ENCODE results near the gene PROX1.

PROX1 gene

DNA sequence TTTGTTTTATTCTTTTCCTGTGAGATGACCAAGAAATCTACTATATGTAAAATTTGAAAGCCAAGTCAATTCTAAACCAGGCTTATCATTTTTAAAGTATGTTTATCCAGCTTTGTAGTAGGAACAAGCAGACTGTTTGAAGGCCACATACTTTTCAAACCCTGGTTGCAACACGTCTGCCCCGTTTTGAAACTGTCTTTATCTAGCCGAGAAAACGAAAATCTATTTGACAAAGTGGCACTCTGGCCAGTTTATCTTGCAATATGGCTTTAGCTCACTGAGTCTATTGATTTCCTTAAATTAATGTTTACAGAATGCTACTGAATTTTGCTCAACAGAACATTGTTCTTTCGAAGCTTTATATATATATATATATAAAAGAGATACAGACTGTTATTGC lies 39.7 kb downstream of the PROX1 start:
- H3K4me3 ChIP-seq (ENCODE audit: low read length): no peak overlapping the region
- TF ChIP-seq CTCF (IDR thresholded peaks at IDR 0.05; ENCODE audit: insufficient read depth, low read depth, low read length, missing control alignments): no peak
- no peak for DNase-seq (ENCODE audit: low read depth)

DNA sequence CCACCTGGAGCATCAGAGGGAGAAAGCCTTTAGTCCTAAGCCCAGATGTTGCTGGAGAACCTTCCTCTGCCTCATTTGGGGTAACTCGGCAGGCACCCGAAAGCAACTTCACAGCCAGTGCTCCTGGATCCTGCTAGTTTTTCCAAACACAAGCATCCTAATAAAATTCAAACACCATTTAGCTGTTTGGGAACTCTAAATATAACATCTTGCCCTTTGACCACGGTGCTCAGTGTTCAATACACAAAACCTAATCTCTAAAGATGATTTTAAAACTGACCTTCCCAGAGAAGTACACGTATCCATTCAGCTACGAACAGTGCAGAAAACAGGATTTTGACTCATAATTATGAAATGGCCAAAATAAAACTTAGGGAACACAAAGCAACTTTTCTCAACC lies 40.3 kb downstream of the PROX1 start:
- no peak overlapping the region for H3K4me3 ChIP-seq (ENCODE audit: low read length)
- no peak for DNase-seq (ENCODE audit: low read depth)
- TF ChIP-seq CTCF (IDR thresholded peaks at IDR 0.05; ENCODE audit: insufficient read depth, low read depth, low read length, missing control alignments): no peak

- TF ChIP-seq CTCF (IDR thresholded peaks at IDR 0.05; ENCODE audit: insufficient read depth, low read depth, low read length, missing control alignments): no peak
- DNase-seq (ENCODE audit: low read depth): no peak
- no peak overlapping the region for H3K4me3 ChIP-seq (ENCODE audit: low read length)
Observed at GRCh38 chr1:214028649-214029406, 41.1 kb downstream of the PROX1 start.

DNA sequence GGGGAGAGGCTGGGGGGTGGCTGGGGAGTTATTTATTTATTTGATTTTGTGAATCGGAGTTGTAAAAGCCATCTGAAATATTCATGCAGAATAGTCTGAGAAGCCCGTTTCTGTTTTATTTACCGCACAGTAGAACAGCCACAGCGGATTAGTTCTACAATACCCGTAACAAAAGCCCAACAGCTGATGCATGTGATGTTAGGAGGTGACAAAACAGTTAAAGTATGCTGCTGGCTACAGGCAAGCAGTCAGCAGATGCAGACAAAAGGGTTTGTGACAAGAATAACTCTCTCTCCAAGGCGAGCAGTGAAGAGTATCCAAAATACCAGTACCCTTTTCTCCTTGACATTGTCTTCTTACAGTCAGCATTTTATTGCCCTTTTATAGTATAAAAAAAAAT lies 42.0 kb downstream of the PROX1 start:
- no peak overlapping the region for H3K4me3 ChIP-seq (ENCODE audit: low read length)
- DNase-seq (ENCODE audit: low read depth): no peak
- TF ChIP-seq CTCF (IDR thresholded peaks at IDR 0.05; ENCODE audit: insufficient read depth, low read depth, low read length, missing control alignments): no peak

DNA sequence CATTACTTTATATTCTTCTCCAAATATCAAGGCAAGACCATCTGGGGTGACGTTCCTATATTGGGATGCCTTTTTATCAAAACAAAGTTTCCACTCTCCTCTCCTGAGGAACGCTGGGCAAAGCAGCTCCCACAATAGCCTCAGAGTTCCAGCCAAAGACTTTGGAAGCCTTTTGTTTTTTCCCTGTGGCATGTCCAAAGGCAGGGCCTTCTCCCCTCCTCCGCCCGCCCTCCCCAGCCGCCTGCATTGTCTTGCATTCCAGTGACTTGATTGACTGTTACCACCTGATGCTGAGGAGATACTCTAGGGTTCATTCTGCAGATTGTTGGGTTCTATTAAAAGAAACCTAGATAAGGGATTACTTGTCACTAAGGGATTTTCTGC lies 43.5 kb downstream of the PROX1 start:
- H3K4me3 ChIP-seq (ENCODE audit: low read length): no peak overlapping the region
- TF ChIP-seq CTCF (IDR thresholded peaks at IDR 0.05; ENCODE audit: insufficient read depth, low read depth, low read length, missing control alignments): no peak
- no peak for DNase-seq (ENCODE audit: low read depth)

- no peak overlapping the region for H3K4me3 ChIP-seq (ENCODE audit: low read length)
- no peak for DNase-seq (ENCODE audit: low read depth)
- TF ChIP-seq CTCF (IDR thresholded peaks at IDR 0.05; ENCODE audit: insufficient read depth, low read depth, low read length, missing control alignments): no peak
Observed at GRCh38 chr1:214037468-214037867, 49.7 kb downstream of the PROX1 start.

DNA sequence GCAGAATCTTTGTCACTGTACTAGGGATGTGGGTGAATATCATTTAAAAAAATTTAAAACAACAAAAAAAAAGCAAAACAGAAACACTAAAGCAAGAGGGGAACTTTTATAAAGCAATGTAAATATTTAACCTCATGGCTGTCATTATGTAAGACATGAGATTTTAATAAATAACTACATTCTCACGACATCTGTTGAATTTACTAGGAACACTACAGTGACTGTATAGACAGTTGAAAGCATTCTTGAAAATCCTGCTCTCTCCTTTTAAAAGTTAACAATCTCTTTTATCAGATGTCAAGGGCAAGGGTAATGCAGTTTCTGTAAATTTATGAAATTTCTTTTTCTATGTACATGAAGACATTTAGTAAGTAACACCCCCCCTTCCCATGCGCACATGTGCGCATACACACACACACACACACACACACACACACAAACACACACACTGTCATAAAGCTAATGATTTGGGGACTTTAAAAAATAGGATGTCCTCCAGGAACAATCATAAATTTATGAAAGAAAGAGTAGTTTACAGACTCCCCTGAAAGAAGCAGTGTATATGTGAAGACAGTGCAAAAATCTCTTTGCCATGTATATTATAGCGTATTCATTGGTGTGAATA lies 51.7 kb downstream of the PROX1 start:
- DNase-seq (ENCODE audit: low read depth): no peak
- no peak for TF ChIP-seq CTCF (IDR thresholded peaks at IDR 0.05; ENCODE audit: insufficient read depth, low read depth, low read length, missing control alignments)
- H3K4me3 ChIP-seq (ENCODE audit: low read length): no peak overlapping the region
